ENCODE results near the gene SMIM24. TPM values are rescaled to one million over a fixed set of nuclear protein-coding genes. Genes with fewer than 3 reads are reported as not detected.

Gene SMIM24
- total RNA-seq, 1 donor from 2014 or later: not detected

DNA sequence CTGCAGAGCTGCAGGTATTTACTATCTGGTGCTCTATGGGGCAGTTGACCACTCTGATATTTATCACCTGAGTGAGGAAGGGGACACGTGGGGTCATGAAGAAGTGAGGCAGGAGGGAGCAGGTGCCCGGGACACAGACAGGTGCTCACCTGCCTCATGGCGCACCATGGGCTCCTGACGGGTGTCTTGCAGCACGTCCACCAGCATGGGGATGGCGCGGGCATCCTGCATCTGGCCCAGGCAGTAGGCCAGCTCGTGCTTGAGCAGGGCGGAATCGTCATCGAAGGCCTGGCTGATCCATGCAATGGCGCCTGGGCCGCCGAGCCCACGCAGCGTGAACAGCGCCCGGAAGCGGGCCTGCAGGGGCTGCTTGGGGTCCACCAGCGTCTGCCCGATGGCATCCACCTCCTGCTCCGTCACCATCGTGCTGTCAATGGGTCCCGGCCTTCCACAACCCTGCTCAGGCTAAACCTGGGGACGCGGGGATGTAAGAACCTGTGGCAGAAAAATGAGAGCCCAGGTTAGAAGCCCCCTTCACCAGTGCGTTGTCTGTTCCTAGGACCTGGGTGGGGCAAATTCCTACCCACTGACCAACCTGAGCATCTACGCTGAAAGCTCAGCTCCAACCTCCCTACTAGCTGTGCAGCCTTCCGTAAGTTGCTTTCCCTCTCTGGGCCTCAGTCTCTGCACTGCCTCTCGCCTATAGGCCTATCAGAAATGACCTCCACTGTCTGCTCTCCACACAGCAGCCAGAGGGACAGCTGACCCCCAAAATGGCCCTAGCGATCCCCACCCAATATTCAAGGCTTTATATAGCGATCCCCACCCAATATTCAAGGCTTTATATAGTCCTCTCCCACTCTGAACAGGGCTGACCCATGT, 16.3 kb upstream of the SMIM24 start:
- H3K27me3 ChIP-seq: no peaks in the 10 kb centered on the region
- H3K4me1 ChIP-seq: peaks cover 0 to 13% of the 10 kb centered on the region in 2 donors
- TF ChIP-seq CTCF (IDR thresholded peaks at IDR 0.05): no peak
- no peak overlapping the region for H3K27ac ChIP-seq
- H3K9me3 ChIP-seq: no peaks in the 10 kb centered on the region
- no peak for DNase-seq (ENCODE audit: low spot score in 2 of 2)
- no peak overlapping the region for H3K4me3 ChIP-seq
- intact Hi-C loops (cut with DNase I): no loop called here
- peaks cover 46 to 51% of the 10 kb centered on the region in 2 donors for H3K36me3 ChIP-seq

DNA sequence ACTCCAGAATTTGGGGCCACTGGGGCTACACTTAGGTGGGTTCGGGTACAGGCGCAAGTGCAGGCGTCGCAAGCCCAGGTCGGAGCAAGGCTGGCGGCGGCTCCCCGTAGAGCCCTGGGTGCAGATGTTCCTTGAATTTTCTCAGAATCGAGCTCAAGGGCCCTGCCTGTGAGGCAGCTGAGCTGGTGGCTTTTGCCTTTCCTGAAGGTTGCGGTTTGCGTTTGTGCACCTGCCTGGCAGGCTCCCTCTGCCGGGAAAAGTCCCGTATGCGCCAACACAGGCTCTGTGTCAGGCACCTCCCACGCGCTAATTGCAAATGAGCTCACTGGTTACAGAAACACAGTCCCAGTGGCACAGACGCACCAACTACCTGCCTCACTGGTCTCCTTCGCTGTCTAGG, 14.2 kb upstream of the SMIM24 start:
- no peak for TF ChIP-seq CTCF (IDR thresholded peaks at IDR 0.05)
- H3K36me3 ChIP-seq: peaks cover 59 to 65% of the 10 kb centered on the region in 2 donors
- no peak for DNase-seq (ENCODE audit: low spot score in 2 of 2)
- no peaks in the 10 kb centered on the region for H3K27me3 ChIP-seq
- H3K4me3 ChIP-seq: no peak overlapping the region
- intact Hi-C loops (cut with DNase I): no loop called here
- H3K27ac ChIP-seq: no peak overlapping the region
- H3K9me3 ChIP-seq: no peaks in the 10 kb centered on the region
- H3K4me1 ChIP-seq: peaks cover 0 to 5% of the 10 kb centered on the region in 2 donors

GRCh38 chr19:3494051-3494450, 13.7 kb upstream of the SMIM24 start:
- H3K9me3 ChIP-seq: no peaks in the 10 kb centered on the region
- TF ChIP-seq CTCF (IDR thresholded peaks at IDR 0.05): no peak
- H3K4me3 ChIP-seq: no peak overlapping the region
- no peak for DNase-seq (ENCODE audit: low spot score in 2 of 2)
- H3K27me3 ChIP-seq: no peaks in the 10 kb centered on the region
- intact Hi-C loops (cut with DNase I): no loop called here
- H3K4me1 ChIP-seq: peaks cover 0 to under 1% of the 10 kb centered on the region in 2 donors
- peaks cover 59 to 65% of the 10 kb centered on the region in 2 donors for H3K36me3 ChIP-seq
- no peak overlapping the region for H3K27ac ChIP-seq

GRCh38 chr19:3493651-3494050, 13.3 kb upstream of the SMIM24 start:
- intact Hi-C loops (cut with DNase I): no loop called here
- Histone ChIP-seq H3K36me3 (peaks cover 59 to 65% of the 10 kb centered on the region in 2 donors), H3K9me3 (no peaks in the 10 kb centered on the region), H3K4me1 (no peaks in the 10 kb centered on the region), H3K27me3 (no peaks in the 10 kb centered on the region), H3K27ac (no peak overlapping the region), H3K4me3 (no peak overlapping the region)
- no peak for DNase-seq (ENCODE audit: low spot score in 2 of 2)
- no peak for TF ChIP-seq CTCF (IDR thresholded peaks at IDR 0.05)

DNA sequence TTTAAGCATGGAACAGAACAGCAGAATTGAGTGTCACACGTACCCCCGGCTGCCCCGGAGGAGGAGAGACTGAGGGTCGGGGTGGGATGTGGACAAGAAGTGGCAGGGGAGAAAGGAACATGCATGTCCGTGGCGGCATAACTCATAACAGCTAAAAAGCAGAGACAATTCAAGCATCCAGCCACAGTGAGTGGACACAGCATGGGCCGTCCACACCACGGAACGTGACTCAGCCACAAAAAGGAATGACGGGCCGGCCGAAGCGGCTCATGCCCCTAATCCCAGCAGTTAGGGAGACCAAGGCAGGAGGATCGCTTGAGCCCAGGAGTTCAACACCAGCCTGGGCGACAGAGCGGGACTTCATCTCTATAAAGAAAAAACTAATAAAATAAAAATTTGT, 12.6 kb upstream of the SMIM24 start:
- DNase-seq (ENCODE audit: low spot score in 2 of 2): no peak
- H3K27me3 ChIP-seq: no peaks in the 10 kb centered on the region
- H3K27ac ChIP-seq: no peak overlapping the region
- H3K36me3 ChIP-seq: peaks cover 59 to 65% of the 10 kb centered on the region in 2 donors
- H3K4me3 ChIP-seq: no peak overlapping the region
- H3K4me1 ChIP-seq: no peaks in the 10 kb centered on the region
- TF ChIP-seq CTCF (IDR thresholded peaks at IDR 0.05): no peak
- H3K9me3 ChIP-seq: no peaks in the 10 kb centered on the region
- intact Hi-C loops (cut with DNase I): no loop called here
